Hepatocyte (in vitro differentiated cells): ENCODE data around the gene SMYD5.

ENCODE experiments used
- CTCF ChIP-seq: fragments of 200-600 bp; sonication (generic); IDR thresholded peaks from 2 replicates; pipeline ENCODE4 v1.5.1; 2016; ENCODE audit warnings: antibody characterized with exemption, mild to moderate bottlenecking; ENCODE audit not compliant: poor library complexity
- EZH2 ChIP-seq: fragments of 200-600 bp; sonication (generic); IDR thresholded peaks from 2 replicates; pipeline ENCODE4 v1.6.1; 2016; ENCODE audit warnings: antibody characterized with exemption, mild to moderate bottlenecking, borderline replicate concordance
- EZH2phosphoT487 ChIP-seq: fragments of 200-600 bp; sonication (generic); IDR thresholded peaks from one replicate; pipeline ENCODE4 v1.6.1; 2018; ENCODE audit warnings: antibody characterized with exemption, mild to moderate bottlenecking, low read depth, moderate library complexity; ENCODE audit not compliant: unreplicated experiment, severe bottlenecking

- TF ChIP-seq CTCF (no peak), EZH2 (no peak), EZH2phosphoT487 (no peak)
Observed at GRCh38 chr2:73233932-73234832, 20.1 kb downstream of the SMYD5 start, which contains the start of gene CCT7.
